ENCODE results near the gene TNFRSF12A.
A peak's percentile ranks its signal among the peaks of the same experiment; 100 is the strongest.

TNFRSF12A gene

GRCh38 chr16:2986623-2987188, 33.5 kb upstream of the TNFRSF12A start:
- DNase-seq = no peak

DNA sequence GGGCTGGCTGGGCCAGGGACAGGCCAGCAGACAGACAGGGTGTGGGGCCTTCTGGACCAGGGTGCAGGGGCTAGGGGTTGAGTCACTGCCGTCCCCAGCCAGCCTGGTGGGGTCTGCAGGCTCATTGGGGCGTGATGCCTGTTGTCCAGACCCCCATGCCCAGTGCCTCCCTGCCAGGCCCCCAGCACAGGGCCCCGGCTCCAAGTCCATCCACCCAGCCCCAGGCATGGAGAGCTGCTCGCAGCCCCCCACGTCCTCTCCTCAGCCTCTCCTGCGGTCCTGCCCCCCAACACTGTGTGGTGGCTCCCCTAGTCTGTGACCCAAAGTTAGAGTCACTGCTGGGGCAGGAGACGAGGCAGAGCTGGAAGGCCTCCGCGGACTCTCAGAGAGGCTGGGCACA, 32.9 kb upstream of the TNFRSF12A start:
- DNase-seq = no peak

- no peak for DNase-seq
These were observed 32.3 kb upstream of the TNFRSF12A start for GRCh38 chr16:2987833-2988232.

- no peak for DNase-seq
These were observed 31.5 kb upstream of the TNFRSF12A start for GRCh38 chr16:2988590-2989099.

- no peak for DNase-seq
These were observed 29.3 kb upstream of the TNFRSF12A start for GRCh38 chr16:2990891-2991290.

DNA sequence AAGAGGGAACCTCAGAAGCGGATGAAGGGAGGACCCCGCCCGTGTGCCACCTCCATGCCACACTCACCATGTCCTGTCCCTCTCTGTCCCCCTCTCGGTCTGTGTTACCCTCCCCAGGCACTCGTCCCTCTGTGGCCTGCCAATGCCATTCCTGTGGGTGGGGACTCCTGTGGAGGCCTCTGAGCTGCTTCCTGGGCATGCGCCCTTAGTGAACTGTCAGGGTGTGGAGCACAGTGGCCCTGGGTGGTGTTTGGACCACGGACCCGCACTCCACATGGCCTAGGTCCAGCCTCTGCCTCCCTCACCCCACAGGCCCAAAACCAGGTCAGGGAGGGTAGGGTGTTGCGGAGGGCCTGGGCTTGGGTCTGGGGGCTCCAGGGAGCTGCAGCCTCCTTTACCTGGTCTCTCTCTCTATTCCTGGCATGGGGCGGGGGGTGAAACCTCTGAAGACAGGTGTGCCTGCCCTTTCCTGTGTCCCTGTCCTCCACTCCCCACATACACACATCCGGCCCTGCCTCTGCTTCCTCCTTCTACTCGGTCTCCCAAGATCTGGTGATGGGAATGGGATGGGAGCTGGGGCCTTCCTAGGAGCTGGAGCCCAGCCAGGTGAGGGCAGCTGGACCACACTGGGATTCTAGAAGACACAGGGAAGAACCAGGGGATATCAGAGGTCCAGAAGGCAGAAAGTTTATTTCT, 28.5 kb upstream of the TNFRSF12A start:
- no peak for DNase-seq

DNA sequence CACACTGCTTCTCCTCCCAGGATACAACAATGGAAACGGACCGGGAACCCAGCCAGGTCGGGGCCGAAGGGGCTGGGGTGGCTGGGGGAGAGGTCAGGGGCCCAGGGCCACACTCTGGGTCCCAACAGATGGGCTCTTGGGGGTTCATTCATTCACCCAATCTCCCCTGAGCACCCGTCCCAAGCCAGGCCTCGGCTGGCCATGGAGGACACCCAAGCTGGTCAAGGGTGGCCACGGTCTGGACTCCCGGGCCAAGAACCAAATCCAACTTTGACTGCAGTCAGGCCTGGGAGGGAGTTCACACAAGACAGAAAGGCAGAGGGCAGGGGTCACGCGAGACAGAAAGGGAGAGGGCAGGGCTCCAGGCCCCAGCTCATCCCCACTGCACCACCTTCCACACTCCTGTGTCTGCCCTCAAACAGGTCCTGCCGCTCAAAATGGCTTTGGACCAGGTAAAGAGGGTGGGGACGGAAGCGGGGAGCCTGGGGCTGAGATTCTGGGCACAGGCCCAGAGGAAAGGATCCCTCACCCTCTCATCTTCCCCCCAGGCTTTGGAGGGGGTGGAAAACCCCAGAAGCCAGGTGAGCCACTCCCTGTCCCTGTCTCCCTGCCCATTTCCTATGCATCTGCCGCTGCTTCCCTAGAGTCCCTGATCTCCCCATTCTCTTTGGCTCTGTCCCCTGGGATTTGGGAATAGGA, 27.6 kb upstream of the TNFRSF12A start:
- no peak for DNase-seq

DNA sequence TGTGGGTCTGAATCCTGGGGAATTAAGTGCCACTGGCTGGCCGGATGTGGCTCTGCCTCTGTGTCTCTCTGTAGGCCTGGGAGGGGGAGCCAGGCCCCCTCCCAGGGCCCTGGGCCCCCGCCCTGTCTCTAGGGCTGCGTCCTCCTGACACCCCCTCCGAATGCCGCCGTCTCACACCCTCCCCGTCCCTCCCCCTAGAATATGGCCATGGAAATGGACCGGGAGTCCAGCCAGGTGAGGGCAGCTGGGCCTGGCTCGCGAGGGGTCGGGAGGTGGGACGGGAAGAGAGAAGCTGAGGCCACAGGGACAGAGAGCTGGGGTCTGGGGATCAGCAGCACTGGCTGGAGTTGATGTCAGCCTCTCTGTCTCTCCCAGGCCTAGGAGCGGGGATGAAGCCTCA, 23.9 kb upstream of the TNFRSF12A start:
- no peak for DNase-seq

- DNase-seq = no peak
These were observed 20.2 kb upstream of the TNFRSF12A start for GRCh38 chr16:2999929-3000328.

- DNase-seq = no peak
These were observed 19.6 kb upstream of the TNFRSF12A start for GRCh38 chr16:3000540-3000939.

DNA sequence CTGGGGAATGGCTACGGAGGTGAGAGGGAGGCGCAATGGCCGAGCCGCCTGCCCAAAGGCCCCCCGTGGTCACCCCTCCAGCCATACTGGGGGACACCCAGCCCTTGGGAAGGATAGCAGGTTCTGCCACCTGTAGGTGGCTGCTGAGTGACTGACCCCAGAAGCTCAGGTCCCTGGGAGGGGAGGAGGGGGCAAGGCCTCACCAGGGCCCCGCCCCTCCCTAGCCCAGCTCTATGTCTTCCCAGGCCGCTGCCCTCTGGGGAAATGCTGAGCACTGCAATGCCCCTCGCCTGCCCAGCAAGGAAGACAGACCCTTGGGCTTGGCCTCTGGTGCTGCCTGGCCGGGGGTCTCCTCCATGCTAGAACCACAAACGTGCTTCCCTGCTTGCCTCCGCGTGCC, 18.9 kb upstream of the TNFRSF12A start:
- DNase-seq = no peak

DNA sequence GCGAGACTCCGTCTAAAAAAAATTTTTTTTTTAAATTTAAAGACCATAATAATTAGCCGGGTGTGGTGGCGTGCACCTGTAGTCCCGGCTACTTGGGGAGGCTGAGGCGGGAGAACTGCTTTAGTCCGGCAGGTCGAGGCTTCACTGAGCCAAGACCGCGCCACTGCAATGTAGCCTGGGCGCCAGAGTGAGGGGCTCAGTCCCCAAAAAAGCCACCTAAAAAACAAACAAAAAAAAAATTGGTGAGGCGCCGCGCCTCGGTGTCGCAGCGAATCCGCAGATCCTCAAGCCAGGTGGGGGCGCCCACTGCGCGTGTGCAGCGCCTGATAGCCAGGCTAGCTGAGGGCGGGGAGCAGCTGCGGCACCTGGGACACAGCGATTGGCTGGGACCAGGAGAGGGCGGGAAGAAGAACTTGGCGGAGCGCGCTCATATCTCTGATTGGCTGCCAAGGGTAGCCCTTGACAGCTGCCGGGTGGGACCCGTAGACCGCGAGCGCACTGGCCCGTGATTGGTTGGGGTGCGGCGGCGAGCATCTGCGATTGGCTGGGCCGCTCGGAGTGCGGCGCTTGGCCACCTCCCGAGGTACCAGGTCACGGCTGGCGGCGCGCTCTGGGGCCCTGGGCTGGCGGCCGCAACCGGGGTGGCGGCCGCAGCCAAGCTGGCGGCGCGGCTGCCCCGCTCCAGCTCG, 16.4 kb upstream of the TNFRSF12A start:
- DNase-seq = peak; percentile 85

DNA sequence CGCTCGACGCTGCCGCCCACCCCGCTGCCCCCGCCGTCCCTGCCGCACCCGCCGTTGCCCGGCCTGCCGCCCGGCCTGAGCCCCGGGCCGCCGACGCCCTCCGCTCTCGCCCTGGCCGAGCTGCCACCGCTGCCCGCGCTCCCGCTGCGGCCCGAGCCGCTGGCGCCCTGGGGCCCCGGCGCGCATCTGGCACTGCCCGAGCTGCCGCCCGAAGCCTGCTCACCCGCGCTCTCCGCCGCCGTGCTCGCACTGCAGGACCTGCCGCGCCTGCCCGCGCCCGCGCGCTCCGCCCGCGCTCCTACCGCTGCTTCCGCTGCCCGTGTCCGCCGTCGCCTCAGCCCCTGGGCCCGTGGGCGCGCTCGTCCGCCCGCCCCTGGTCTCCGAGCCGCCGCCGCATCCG, 15.8 kb upstream of the TNFRSF12A start:
- DNase-seq = no peak

- DNase-seq = no peak
These were observed 15.3 kb upstream of the TNFRSF12A start for GRCh38 chr16:3004781-3005284.

DNA sequence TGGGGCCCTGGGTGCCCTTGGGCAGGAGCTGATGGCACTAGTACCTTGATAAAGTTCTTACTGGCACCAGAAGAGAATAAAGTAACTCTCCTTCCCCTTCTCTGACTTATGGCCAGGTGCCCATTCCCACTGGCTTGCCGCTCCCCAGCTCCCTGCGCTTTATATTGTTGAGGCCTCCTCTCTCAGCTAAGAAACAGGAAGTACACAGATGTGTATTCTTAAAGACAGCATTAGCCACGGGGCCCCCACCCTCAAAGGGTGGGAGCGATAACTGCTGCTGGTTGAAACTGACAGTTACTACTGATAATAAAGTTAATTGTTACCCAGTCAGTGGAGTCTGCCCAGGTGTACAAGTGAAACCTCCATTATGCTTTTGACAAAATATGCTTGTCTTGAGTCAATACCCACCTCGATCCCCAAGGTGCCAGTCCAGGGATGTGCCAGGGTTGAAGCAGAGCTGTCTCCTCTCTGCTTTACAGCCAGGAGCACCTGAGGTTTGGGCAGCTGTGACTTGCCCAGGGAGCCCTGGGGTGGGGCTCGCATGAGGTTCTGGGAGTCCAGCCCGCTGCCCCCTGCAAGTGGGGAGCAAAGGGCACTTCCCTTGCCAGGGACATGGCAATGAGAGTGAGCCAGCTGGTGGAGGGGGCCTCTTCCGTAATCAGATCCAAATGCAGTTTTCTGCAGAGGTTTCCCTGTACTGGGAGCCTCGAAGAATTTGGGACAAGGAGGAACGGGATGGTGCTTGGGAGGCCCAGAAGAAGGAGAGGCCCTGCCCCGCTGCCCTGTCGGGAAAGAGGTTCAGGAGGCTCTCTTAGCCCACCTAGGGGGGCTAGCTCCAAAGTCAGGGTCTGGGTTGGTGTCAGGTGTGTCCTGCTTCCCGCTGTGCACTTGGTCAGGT, 12.9 kb upstream of the TNFRSF12A start:
- DNase-seq = no peak

DNA sequence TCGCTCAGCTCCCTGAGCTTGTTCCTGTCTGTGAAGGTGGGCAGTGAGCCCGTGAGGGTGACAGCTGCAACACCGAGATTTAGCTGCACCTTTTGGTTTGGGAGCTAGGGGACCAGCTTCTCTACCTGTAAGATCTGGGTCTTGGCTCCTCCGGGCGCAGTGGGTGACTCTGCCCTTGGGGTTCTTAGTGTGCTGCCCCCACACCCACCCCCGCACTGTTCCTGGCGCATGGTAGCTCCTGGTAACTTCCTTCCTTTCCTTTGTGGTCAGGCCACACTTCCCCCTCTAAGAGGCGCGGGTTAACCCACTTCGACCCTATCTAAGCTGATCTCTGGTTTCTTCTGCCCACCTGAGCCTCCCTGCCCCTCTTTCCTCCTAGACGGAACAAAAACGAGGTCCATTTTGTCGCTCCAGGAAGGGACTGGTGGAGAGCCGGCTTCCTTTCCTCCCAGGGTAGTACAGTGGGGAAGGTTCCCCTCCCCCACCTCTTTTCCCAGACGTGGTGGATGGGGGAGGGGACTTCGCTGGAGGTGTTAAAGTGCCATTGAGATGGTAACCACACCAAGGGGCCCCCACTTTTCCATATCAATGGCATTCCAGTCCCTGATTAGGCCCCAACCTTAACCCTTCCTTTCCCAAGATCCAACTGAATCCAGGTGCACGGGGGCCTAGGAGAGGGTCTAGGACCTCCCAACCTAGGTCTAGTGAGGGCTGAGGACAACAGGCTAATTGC, 12.0 kb upstream of the TNFRSF12A start:
- no peak for DNase-seq

DNA sequence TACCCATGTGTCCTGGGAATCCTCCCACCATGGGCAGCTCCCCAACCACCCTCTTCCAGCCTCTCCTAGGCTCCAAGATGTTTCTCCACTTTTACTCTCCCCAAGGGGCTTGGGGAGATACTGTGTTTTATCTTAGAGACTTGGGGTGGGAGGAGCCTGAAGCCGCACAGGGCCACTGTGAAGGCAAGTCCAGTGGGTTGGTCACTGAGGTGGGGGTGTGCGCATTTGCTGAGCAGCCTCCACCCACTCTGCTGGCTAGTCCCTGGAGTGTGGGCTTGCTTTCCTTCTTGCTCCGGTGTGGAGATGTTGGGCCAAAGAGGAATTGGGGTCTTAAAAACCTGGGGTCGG, 11.5 kb upstream of the TNFRSF12A start:
- DNase-seq = no peak

- DNase-seq = no peak
These were observed 10.4 kb upstream of the TNFRSF12A start for GRCh38 chr16:3009568-3010390.

DNA sequence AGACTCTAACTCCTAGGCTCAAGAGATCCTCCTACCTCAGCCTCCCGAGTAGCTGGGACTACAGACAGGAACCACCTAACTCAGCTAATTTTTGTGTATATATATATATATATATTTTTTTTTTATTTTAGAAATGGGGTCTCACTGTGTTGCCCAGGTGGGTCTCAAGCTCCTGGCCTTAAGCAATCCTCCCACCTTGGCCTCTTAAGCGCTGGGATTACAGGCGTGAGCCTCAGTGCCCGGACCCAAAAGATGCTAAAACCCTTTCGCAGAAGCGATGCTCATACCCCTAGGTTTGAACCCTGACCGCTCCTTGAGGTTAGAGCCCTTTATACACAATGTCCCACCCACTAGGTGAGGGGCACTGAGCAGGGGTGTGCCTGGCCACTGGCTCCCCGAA, 9.7 kb upstream of the TNFRSF12A start:
- DNase-seq = no peak

DNA sequence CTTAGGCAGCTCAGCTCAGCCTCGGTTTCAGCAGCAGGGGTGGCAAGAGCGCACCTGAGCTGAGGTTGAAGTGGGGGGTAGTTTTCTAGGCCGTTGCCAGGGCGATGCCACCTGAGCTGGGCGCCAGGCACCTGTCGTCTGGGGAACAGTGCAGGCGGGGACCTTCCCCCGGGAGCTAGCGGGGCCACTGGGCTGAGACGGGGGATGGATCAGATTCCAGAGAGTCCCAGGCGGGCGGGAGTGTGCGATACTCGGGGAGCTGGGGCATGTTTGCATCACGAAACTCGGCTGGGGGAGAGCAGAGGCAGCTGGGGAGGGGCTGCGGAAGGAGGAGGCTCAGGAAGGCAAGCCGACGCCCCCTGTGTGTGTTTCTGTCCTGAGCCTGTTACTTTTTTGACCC, 7.9 kb upstream of the TNFRSF12A start:
- no peak for DNase-seq
